DOHH2 (cell line): ENCODE results near the gene CGN.

Experiments used
- CTCF ChIP-seq: fragments of 200-600 bp; sonication (generic); IDR thresholded peaks from one replicate; pipeline ENCODE4 v1.5.1; 2014; ENCODE audit warnings: antibody characterized with exemption, mild to moderate bottlenecking, low read depth, low read length; ENCODE audit not compliant: poor library complexity, severe bottlenecking
- EZH2phosphoT487 ChIP-seq: fragments of 200-600 bp; sonication (generic); IDR thresholded peaks from 2 replicates; pipeline ENCODE4 v1.6.1; 2017; ENCODE audit warnings: borderline replicate concordance, mild to moderate bottlenecking, antibody characterized with exemption, low read length, moderate library complexity, mixed read lengths

GRCh38 chr1:151492120-151492519 lies 19.1 kb upstream of the CGN start:
- TF ChIP-seq CTCF (no peak), EZH2phosphoT487 (no peak)
